GM23248 (cell line): ENCODE measurements around the gene MASP1. TPM values are rescaled to one million over a fixed set of nuclear protein-coding genes. Genes with fewer than 3 reads are reported as not detected.

Source experiments
- DNase-seq: peaks from one replicate; pipeline ENCODE4 v3.0.0-alpha.2; 2015
- H2AFZ ChIP-seq: fragments of 200-600 bp; sonication (generic); 2 replicates; pipeline ENCODE4 v1.6.1; 2016; ENCODE audit warnings: antibody characterized with exemption
- H3F3A ChIP-seq: fragments of 200-600 bp; sonication (generic); 2 replicates; pipeline ENCODE4 v1.6.1; 2016; ENCODE audit warnings: mild to moderate bottlenecking, antibody characterized with exemption, mixed run types; ENCODE audit not compliant: insufficient read depth
- H3K27ac ChIP-seq: fragments of 200-600 bp; sonication (generic); 2 replicates; pipeline ENCODE4 v1.5.1; 2016; ENCODE audit warnings: mild to moderate bottlenecking
- H3K27me3 ChIP-seq: fragments of 200-600 bp; sonication (generic); replicated peaks from 2 replicates; pipeline ENCODE4 v1.6.1; 2016; ENCODE audit warnings: mild to moderate bottlenecking; ENCODE audit not compliant: insufficient read depth
- H3K36me3 ChIP-seq: fragments of 200-600 bp; sonication (generic); 2 replicates; pipeline ENCODE4 v1.6.1; 2016; ENCODE audit warnings: low read depth, mild to moderate bottlenecking
- H3K4me1 ChIP-seq: fragments of 200-600 bp; sonication (generic); 2 replicates; pipeline ENCODE4 v1.6.1; 2016; ENCODE audit warnings: mild to moderate bottlenecking; ENCODE audit not compliant: insufficient read depth
- H3K4me2 ChIP-seq: fragments of 200-600 bp; sonication (generic); one replicate; pipeline ENCODE4 v1.6.1; 2016; ENCODE audit warnings: mild to moderate bottlenecking; ENCODE audit not compliant: unreplicated experiment
- H3K4me3 ChIP-seq: fragments of 200-600 bp; sonication (generic); 2 replicates; pipeline ENCODE4 v1.5.1; 2016; ENCODE audit warnings: mild to moderate bottlenecking
- H3K79me2 ChIP-seq: fragments of 200-600 bp; sonication (generic); 2 replicates; pipeline ENCODE4 v1.6.1; 2016; ENCODE audit warnings: mild to moderate bottlenecking; ENCODE audit not compliant: insufficient read depth
- H3K9ac ChIP-seq: fragments of 200-600 bp; sonication (generic); 2 replicates; pipeline ENCODE4 v1.6.1; 2016; ENCODE audit warnings: mild to moderate bottlenecking
- H3K9me2 ChIP-seq: fragments of 200-600 bp; sonication (generic); 2 replicates; pipeline ENCODE4 v1.6.1; 2016; ENCODE audit warnings: mixed run types, mild to moderate bottlenecking, moderate library complexity; ENCODE audit not compliant: insufficient read depth
- H3K9me3 ChIP-seq: fragments of 200-600 bp; sonication (generic); one replicate; pipeline ENCODE4 v1.6.1; 2017; ENCODE audit warnings: low read depth
- H4K20me1 ChIP-seq: fragments of 200-600 bp; sonication (generic); 2 replicates; pipeline ENCODE4 v1.6.0; 2016; ENCODE audit not compliant: insufficient read depth
- EZH2 ChIP-seq: fragments of 200-600 bp; sonication (generic); IDR thresholded peaks from 2 replicates; pipeline ENCODE4 v1.6.1; 2018; ENCODE audit warnings: antibody characterized with exemption, mild to moderate bottlenecking; ENCODE audit not compliant: insufficient read depth, poor library complexity, severe bottlenecking
- EZH2phosphoT487 ChIP-seq: fragments of 200-600 bp; sonication (generic); IDR thresholded peaks from 2 replicates; pipeline ENCODE4 v1.6.1; 2018; ENCODE audit warnings: antibody characterized with exemption, moderate library complexity, mild to moderate bottlenecking, low read depth; ENCODE audit not compliant: insufficient read depth
- WGBS, 2 experiments: methylation state at CpG; one replicate each; pipeline ENCODE4 v1.1.6; 2015 to 2017; ENCODE audit warnings: low lambda C conversion rate in 2 of 2, low coverage in 1 of 2; ENCODE audit errors: missing lambda C conversion rate in 2 of 2; 5-methylcytosine and 5-hydroxymethylcytosine counted together
- in situ Hi-C: fragments of 300-500 bp; cut with MboI; formaldehyde crosslinking; loops from 2 replicates; pipeline ENCODE4 v1.15.0; 2020
- polyA plus RNA-seq: library from polyadenylated mRNA; unstranded; fragments of >200 nt; fragmentation: Nextera tagmentation; extraction: Ambion mirVana; gene quantifications from 2 replicates; pipeline ENCODE4 v1.2.1, GENCODE V29; 2016
- total RNA-seq: library from RNA; depleted of rRNA; stranded (reverse); fragments of >200 nt; shearing (Covaris generic); gene quantifications from 2 replicates; pipeline ENCODE4 v1.2.3, GENCODE V29; 2014; rRNA removed

The MASP1 gene
- total and polyA plus RNA-seq, 2 experiments from 2014 or later, result 32.8 to 52.3 TPM

GRCh38 chr3:187191271-187191670 lies 100.3 kb downstream of the MASP1 start:
- peaks cover 43% of the 10 kb centered on the region for H3K4me1 ChIP-seq
- no peak overlapping the region for H2AFZ ChIP-seq
- peaks cover 20% of the 10 kb centered on the region for H3F3A ChIP-seq
- WGBS, 2 experiments, result 52 to 57% methylated on average over 1 of the region's 1 CpG
- H3K4me3 ChIP-seq, result no peak overlapping the region
- DNase-seq, result no peak
- no peak overlapping the region for H3K9ac ChIP-seq
- H3K9me2 ChIP-seq, result no peaks in the 10 kb centered on the region
- H3K79me2 ChIP-seq, result no peaks in the 10 kb centered on the region
- no peaks in the 10 kb centered on the region for H4K20me1 ChIP-seq
- no peaks in the 10 kb centered on the region for H3K9me3 ChIP-seq
- no peak overlapping the region for H3K27ac ChIP-seq
- H3K36me3 ChIP-seq, result no peaks in the 10 kb centered on the region
- H3K4me2 ChIP-seq, result no peak overlapping the region
- no peaks in the 10 kb centered on the region for H3K27me3 ChIP-seq
- TF ChIP-seq EZH2, result no peak
- TF ChIP-seq EZH2phosphoT487, result no peak
- in situ Hi-C loops, result no loop called here

GRCh38 chr3:187188931-187189330 lies 102.6 kb downstream of the MASP1 start:
- DNase-seq, result no peak
- Histone ChIP-seq H3K4me3 (no peak overlapping the region), H3K9me3 (no peaks in the 10 kb centered on the region), H3K27ac (no peak overlapping the region), H3F3A (peaks cover 21% of the 10 kb centered on the region), H2AFZ (no peak overlapping the region), H3K4me2 (no peak overlapping the region), H3K9ac (no peak overlapping the region), H3K36me3 (no peaks in the 10 kb centered on the region), H3K4me1 (peaks cover 42% of the 10 kb centered on the region), H4K20me1 (no peaks in the 10 kb centered on the region), H3K27me3 (no peaks in the 10 kb centered on the region), H3K79me2 (no peaks in the 10 kb centered on the region), H3K9me2 (no peaks in the 10 kb centered on the region)
- 5 to 20% methylated on average over 2 of the region's 2 CpGs for WGBS, 2 experiments
- in situ Hi-C loops, result no loop called here
- TF ChIP-seq EZH2 (no peak), EZH2phosphoT487 (no peak)

- no peaks in the 10 kb centered on the region for H3K9me3 ChIP-seq
- no peaks in the 10 kb centered on the region for H3K9me2 ChIP-seq
- TF ChIP-seq EZH2phosphoT487, result no peak
- no peak for TF ChIP-seq EZH2
- no peaks in the 10 kb centered on the region for H4K20me1 ChIP-seq
- no peaks in the 10 kb centered on the region for H3K79me2 ChIP-seq
- H3K36me3 ChIP-seq, result no peaks in the 10 kb centered on the region
- H3K9ac ChIP-seq, result no peak overlapping the region
- in situ Hi-C loops, result no loop called here
- WGBS, 2 experiments, result 35 to 43% methylated on average over 5 of the region's 5 CpGs
- peak; percentile 88 for DNase-seq
- peaks cover 15% of the 10 kb centered on the region for H3F3A ChIP-seq
- no peak overlapping the region for H2AFZ ChIP-seq
- H3K4me1 ChIP-seq, result peaks cover 46% of the 10 kb centered on the region
- no peaks in the 10 kb centered on the region for H3K27me3 ChIP-seq
- peak overlapping the region; percentile 29 for H3K4me2 ChIP-seq
- peak overlapping the region; percentile 45 for H3K27ac ChIP-seq
- H3K4me3 ChIP-seq, result no peak overlapping the region
Measured at GRCh38 chr3:187186801-187187421, 104.6 kb downstream of the MASP1 start.

- H3K9me3 ChIP-seq, result no peaks in the 10 kb centered on the region
- peak overlapping the region; percentile 29 for H3K4me2 ChIP-seq
- no peak for DNase-seq
- no peaks in the 10 kb centered on the region for H3K36me3 ChIP-seq
- no peaks in the 10 kb centered on the region for H3K27me3 ChIP-seq
- no peaks in the 10 kb centered on the region for H3K79me2 ChIP-seq
- no peak overlapping the region for H2AFZ ChIP-seq
- no peak overlapping the region for H3K4me3 ChIP-seq
- 91 to 95% methylated on average over 2 of the region's 2 CpGs for WGBS, 2 experiments
- no peak overlapping the region for H3K9ac ChIP-seq
- no peaks in the 10 kb centered on the region for H4K20me1 ChIP-seq
- H3K27ac ChIP-seq, result peak overlapping the region; percentile 45; the same call in 1 of the 2 replicates
- TF ChIP-seq EZH2, result no peak
- no peak for TF ChIP-seq EZH2phosphoT487
- in situ Hi-C loops, result no loop called here
- H3F3A ChIP-seq, result peaks cover 15% of the 10 kb centered on the region
- H3K9me2 ChIP-seq, result no peaks in the 10 kb centered on the region
- H3K4me1 ChIP-seq, result peaks cover 46% of the 10 kb centered on the region
Measured at GRCh38 chr3:187186375-187186774, 105.2 kb downstream of the MASP1 start.

GRCh38 chr3:187185759-187186158 lies 105.8 kb downstream of the MASP1 start:
- in situ Hi-C loops, result no loop called here
- WGBS, 2 experiments, result 96 to 100% methylated on average over 4 of the region's 4 CpGs

More at GRCh38 chr3:187185759-187186158, 105.8 kb downstream of the MASP1 start:
- no peak for DNase-seq
- Histone ChIP-seq H3K4me1 (peaks cover 46% of the 10 kb centered on the region), H2AFZ (no peak overlapping the region), H3K36me3 (no peaks in the 10 kb centered on the region), H3K4me2 (no peak overlapping the region), H3K4me3 (no peak overlapping the region), H3K9ac (no peak overlapping the region), H3K9me3 (no peaks in the 10 kb centered on the region), H3K9me2 (no peaks in the 10 kb centered on the region), H3K27ac (no peak overlapping the region), H3K27me3 (no peaks in the 10 kb centered on the region), H4K20me1 (no peaks in the 10 kb centered on the region), H3F3A (peaks cover 15% of the 10 kb centered on the region), H3K79me2 (no peaks in the 10 kb centered on the region)
- TF ChIP-seq EZH2 (no peak), EZH2phosphoT487 (no peak)

Other genes starting within 250 kb of the MASP1 start
- gene RPL39L, start 152.2 kb downstream of the MASP1 start, total RNA-seq, result 10.5 and 12.8 TPM in 2 replicates
- gene RPL39L, start 152.2 kb downstream of the MASP1 start, polyA plus RNA-seq, result 21.8 and 22.0 TPM in 2 replicates
- gene RTP1, start 94.3 kb downstream of the MASP1 start, total RNA-seq, result not detected in 2 replicates
- not detected in 2 replicates for gene RTP1, start 94.3 kb downstream of the MASP1 start, polyA plus RNA-seq
- 1.4 and 1.9 TPM in 2 replicates for gene RTP4, start 76.6 kb upstream of the MASP1 start, total RNA-seq
- 0.19 and 0.48 TPM in 2 replicates for gene RTP4, start 76.6 kb upstream of the MASP1 start, polyA plus RNA-seq